GM20000 (cell line): ENCODE measurements around the gene IL6.
"Not testable (repeated sequence)": the region's sequence is repeated elsewhere in the genome, so short reads cannot be mapped to it uniquely, and the experiment has no call there.

Experiments used
- DNase-seq: peaks from one replicate; pipeline ENCODE4 v3.0.0; 2012; ENCODE audit warnings: low spot score
- TF ChIP-seq, protein P1 (sequence below): IDR thresholded peaks from 2 replicates; pipeline ENCODE4 v1.5.1; 2012; ENCODE audit warnings: mild to moderate bottlenecking, control low read depth; ENCODE audit errors: extremely low read depth, missing control alignments

IL6 gene

DNA sequence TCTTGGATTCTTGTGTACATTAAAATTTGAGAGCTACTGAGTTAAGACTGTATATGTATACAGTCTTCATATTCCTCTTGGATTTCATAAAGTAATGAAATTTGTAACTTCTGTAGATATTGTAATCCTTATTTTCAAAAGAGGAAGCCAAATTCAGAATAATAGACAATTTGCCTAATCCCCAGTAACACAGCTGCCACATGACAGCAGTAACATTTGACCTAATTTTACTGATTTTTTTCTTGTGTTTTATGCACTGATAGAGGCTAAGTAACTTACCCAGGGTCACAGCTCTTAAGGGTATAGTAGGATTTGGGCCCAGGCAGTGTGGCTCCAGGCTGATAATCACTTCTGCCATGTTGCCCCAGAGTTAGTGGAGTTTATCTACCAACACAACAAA, 40.4 kb upstream of the IL6 start:
- TF ChIP-seq, protein P1, sequence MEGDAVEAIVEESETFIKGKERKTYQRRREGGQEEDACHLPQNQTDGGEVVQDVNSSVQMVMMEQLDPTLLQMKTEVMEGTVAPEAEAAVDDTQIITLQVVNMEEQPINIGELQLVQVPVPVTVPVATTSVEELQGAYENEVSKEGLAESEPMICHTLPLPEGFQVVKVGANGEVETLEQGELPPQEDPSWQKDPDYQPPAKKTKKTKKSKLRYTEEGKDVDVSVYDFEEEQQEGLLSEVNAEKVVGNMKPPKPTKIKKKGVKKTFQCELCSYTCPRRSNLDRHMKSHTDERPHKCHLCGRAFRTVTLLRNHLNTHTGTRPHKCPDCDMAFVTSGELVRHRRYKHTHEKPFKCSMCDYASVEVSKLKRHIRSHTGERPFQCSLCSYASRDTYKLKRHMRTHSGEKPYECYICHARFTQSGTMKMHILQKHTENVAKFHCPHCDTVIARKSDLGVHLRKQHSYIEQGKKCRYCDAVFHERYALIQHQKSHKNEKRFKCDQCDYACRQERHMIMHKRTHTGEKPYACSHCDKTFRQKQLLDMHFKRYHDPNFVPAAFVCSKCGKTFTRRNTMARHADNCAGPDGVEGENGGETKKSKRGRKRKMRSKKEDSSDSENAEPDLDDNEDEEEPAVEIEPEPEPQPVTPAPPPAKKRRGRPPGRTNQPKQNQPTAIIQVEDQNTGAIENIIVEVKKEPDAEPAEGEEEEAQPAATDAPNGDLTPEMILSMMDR = no peak
- no peak for DNase-seq

DNA sequence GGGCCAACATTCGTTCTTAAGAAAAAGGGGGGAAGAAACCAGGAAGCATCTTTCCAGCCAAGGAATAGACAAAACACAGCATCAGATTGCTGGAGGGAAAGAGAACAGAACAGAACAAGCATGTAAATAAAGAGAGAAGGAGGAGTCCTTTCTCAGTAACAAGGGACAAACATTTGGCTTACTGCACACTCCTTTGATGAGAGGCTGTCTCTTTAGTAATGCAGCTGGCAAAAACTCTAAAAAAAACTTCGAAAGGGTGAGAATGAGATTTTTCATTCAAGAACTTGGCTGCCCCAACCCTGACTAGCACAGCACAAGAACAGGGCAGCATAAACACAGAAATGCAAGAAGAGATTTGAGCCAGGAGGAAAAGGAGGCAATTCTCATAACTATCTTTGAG, 38.9 kb upstream of the IL6 start:
- no peak for DNase-seq
- TF ChIP-seq, protein P1 = no peak

DNA sequence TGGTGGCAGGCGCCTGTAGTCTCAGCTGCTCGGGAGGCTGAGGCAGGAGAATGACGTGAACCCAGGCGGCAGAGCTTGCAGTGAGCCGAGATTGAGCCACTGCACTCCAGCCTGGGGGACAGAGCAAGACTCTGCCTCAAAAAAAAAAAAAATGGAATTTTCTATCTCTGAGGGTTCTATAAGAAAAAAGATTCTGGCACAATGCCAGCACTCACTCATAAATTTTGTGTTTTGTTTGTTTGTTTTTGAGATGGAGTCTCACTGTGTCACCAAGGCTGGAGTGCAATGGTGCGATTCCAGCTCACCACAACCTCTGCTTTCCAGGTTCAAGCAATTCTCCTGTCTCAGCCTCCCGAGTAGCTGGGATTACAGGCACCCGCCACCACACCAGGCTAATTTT, 38.1 kb upstream of the IL6 start:
- DNase-seq = not testable (repeated sequence)

DNA sequence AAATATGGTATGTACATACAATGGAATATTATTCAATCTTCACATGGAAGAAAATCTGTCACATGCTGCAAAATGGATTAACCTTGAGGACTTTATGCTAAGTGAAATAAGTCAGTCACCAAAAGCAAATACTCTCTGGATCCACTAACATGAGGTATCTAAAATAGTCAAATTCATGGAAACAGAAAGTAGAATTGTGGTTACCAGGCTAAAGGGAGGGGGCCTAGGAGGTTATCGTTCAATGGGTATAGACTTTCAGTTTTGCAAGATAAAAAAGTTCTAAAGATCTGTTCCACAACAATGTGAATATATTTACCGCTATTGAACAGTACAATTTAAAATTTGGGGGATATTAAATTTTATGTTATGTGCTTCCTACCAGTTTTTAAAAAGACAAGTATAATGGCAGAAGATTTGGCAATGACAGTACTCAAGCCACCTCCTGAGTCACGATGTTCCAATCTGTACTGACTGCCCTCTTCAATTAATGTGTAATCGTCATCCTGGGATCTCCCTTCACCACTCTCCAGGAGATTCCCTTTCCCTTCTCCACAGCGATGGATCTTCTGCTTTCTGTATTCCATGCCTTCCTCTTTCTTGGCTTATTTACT, 32.3 kb upstream of the IL6 start:
- TF ChIP-seq, protein P1 = no peak
- DNase-seq = no peak

DNA sequence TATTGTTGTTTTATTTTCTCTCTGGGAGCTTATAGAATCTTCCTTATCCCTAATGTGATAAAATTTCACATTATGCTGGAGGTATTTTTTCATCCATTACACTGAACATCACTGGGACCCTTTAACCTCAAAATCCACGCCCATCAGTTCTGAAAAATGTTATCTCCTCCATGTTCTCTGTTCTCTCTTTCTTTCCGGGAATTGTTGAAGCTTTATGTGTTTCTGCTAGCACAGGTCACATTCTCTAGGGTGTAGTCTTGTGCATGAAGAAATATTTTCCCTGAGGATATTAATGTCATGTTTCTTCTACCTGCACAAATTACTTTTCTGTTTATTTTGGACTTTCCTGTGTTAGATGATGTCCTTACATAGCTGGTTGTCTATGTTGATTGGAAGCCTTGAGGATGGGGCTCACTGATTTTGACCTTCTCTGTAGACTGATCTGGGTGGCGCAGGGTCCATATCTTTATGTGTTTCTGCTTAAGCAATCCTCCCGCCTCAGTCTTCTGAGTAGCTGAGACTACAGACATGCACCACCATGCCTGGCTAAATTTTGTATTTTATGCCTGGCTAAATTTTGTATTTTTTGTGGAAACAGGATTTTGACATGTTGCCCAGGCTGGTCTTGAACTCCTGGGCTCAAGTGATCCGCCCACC, 31.4 kb upstream of the IL6 start:
- TF ChIP-seq, protein P1 = no peak
- DNase-seq = no peak

DNA sequence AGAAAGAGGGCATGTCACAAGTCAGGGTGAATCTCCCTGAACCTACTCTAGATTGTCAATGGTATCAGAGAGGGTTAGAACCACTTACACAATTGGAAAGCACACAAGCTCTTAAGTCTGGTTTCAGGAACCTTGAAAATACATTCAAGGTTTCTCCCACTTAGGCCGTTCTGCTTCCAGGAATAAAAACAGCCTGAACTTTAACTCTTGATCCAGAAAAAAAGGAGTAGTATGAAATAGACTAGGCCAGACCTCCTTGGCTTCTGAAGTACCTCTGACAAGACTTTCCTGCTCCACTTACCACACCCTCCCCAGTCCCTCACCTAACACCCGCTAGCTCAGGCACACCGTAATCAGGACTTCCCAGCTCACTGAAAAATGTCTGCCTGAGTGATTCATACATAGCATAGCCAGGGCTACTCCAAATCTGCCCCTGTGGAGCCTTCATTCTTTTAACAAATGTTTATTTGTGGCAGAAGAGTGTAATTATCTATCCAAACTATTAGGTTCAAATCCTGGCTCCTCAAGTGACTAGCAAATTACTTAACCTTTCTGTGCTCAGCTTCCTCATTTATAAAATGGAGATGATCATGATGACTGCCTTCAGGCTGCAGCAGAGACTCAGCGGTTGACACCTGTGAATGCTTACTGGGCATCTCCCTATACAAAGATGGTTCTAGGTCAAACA, 30.3 kb upstream of the IL6 start:
- TF ChIP-seq, protein P1 = no peak
- no peak for DNase-seq

DNA sequence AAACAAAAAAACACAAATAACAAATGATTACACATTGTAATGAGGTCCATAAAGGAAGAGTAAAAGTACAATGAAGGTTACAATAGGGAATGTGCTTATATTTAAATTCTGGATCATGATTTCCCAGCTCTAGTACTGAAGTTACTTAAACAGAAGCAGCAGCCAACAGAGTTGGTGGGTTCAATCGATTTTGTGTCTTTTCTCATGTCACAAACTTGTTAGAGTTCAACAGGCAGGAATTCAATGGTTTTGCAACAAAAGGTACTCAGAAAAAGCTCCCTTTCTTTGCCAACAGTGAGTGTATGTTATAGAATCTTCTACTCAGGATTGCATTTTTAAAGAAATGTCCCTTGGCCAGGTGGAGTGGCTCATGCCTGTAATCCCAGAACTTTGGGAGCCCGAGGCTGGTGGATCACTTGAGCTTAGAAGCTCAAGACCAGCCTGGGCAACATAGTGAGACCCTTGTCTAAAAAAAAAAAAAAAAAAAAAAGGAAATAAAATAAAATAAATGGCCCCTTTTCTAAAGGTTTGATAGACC, 29.6 kb upstream of the IL6 start:
- TF ChIP-seq, protein P1 = no peak
- DNase-seq = no peak
